Measurements from ENCODE around the gene ZNF684.

DNA sequence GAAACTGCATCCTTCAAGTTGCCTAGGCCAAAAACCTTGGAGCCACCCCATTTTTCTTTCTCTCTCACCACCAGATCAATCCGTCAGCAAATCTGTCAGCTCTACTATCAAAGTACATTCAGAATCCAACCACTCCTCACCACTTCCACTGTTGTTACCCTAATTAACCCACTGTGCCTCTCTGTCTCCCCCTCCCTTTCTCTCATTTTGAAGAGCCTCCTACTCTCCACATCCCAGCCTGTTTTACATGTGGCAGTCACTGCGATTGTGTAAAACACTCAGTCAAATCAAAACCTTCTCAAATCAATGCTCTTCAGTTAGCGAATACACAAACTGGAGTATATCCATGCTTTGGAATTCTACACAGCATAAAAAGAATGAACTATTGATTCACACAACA, 33.1 kb downstream of the ZNF684 start:
- TF ChIP-seq, protein P1, sequence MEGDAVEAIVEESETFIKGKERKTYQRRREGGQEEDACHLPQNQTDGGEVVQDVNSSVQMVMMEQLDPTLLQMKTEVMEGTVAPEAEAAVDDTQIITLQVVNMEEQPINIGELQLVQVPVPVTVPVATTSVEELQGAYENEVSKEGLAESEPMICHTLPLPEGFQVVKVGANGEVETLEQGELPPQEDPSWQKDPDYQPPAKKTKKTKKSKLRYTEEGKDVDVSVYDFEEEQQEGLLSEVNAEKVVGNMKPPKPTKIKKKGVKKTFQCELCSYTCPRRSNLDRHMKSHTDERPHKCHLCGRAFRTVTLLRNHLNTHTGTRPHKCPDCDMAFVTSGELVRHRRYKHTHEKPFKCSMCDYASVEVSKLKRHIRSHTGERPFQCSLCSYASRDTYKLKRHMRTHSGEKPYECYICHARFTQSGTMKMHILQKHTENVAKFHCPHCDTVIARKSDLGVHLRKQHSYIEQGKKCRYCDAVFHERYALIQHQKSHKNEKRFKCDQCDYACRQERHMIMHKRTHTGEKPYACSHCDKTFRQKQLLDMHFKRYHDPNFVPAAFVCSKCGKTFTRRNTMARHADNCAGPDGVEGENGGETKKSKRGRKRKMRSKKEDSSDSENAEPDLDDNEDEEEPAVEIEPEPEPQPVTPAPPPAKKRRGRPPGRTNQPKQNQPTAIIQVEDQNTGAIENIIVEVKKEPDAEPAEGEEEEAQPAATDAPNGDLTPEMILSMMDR (conservative IDR thresholded peaks at IDR 0.05): no peak
- TF ChIP-seq EZH2 (IDR thresholded peaks at IDR 0.05; ENCODE audit: low read depth): no peak
